Esophagus squamous epithelium (tissue), 4 donors: ENCODE data around the gene ITPR2.

Experiments
- CTCF ChIP-seq, 6 experiments: fragments of 450-650 bp in 4 of 6; fragments of 200-600 bp in 2 of 6; sonication (generic) in 2 of 6; IDR thresholded peaks; one replicate each; pipeline ENCODE4 v1.5.1; 2016 to 2019; ENCODE audit warnings: antibody characterized with exemption in 6 of 6, mild to moderate bottlenecking in 4 of 6, moderate library complexity in 4 of 6
- POLR2A ChIP-seq, 4 donors: fragments of 450-650 bp; IDR thresholded peaks; one replicate each; pipeline ENCODE4 v1.6.1; 2017; ENCODE audit warnings: antibody characterized with exemption in 4 of 4, mild to moderate bottlenecking in 4 of 4, moderate library complexity in 3 of 4

- TF ChIP-seq CTCF (IDR thresholded peaks at IDR 0.05) (no peak), POLR2A (IDR thresholded peaks at IDR 0.05) (no peak)
These were observed 189.3 kb downstream of the ITPR2 start for GRCh38 chr12:26643532-26644315.
